OCI-LY7 (cell line): Measurements from ENCODE around the gene VASH1. TPM values are rescaled to one million over a fixed set of nuclear protein-coding genes. Genes with fewer than 3 reads are reported as not detected.

ENCODE experiments used
- BruUV-seq: library from RNA; stranded (reverse); fragments of 400-500 nt; replicated peaks from 2 replicates; lab custom pipeline; 2021; lab: Mats Ljungman, UMichigan
- CTCF ChIA-PET: fragments of 300-600 bp; sonication (Branson Sonifier 250); formaldehyde crosslinking; loops from one replicate; lab custom pipeline; 2022; ENCODE audit warnings: antibody characterized with exemption; ENCODE audit not compliant: unreplicated experiment; lab: Charles Lee
- POLR2A ChIA-PET: fragments of 300-600 bp; sonication (Branson Sonifier 250); formaldehyde crosslinking; loops from one replicate; lab custom pipeline; 2022; ENCODE audit warnings: antibody characterized with exemption; lab: Charles Lee
- DNase-seq: peaks from one replicate; pipeline ENCODE4 v3.0.0-alpha.2; 2015; ENCODE audit warnings: low spot score
- H2AFZ ChIP-seq: fragments of 200-600 bp; sonication (generic), shearing (Covaris generic); 2 replicates; pipeline ENCODE4 v1.6.1; 2014; ENCODE audit warnings: mild to moderate bottlenecking, antibody characterized with exemption, low read length, moderate library complexity
- H3K27ac ChIP-seq: fragments of 200-600 bp; sonication (generic); 2 replicates; pipeline ENCODE4 v1.5.1; 2014; ENCODE audit warnings: mixed run types, low read depth, mild to moderate bottlenecking, moderate library complexity, low read length, inconsistent platforms; ENCODE audit not compliant: poor library complexity, severe bottlenecking
- H3K36me3 ChIP-seq: fragments of 200-600 bp; sonication (generic); 2 replicates; pipeline ENCODE4 v1.6.1; 2014; ENCODE audit warnings: mild to moderate bottlenecking, antibody characterized with exemption, low read length, moderate library complexity, mixed read lengths; ENCODE audit not compliant: insufficient read depth
- H3K4me1 ChIP-seq: fragments of 200-600 bp; sonication (generic); 2 replicates; pipeline ENCODE4 v1.5.1; 2014; ENCODE audit warnings: mild to moderate bottlenecking, low read length; ENCODE audit not compliant: insufficient read depth, poor library complexity, severe bottlenecking
- H3K4me2 ChIP-seq: fragments of 200-600 bp; sonication (generic); 2 replicates; pipeline ENCODE4 v1.6.1; 2014; ENCODE audit warnings: mild to moderate bottlenecking, low read length
- H3K4me3 ChIP-seq: fragments of 200-600 bp; sonication (generic); 2 replicates; pipeline ENCODE4 v1.5.1; 2014; ENCODE audit warnings: mild to moderate bottlenecking, low read depth, low read length; ENCODE audit not compliant: poor library complexity, severe bottlenecking
- H3K79me2 ChIP-seq: fragments of 200-600 bp; sonication (generic); 2 replicates; pipeline ENCODE4 v1.6.1; 2016; ENCODE audit warnings: low read depth, mild to moderate bottlenecking, low read length, moderate library complexity, mixed read lengths; ENCODE audit not compliant: insufficient read depth
- H3K9me2 ChIP-seq: fragments of 200-600 bp; sonication (generic); 2 replicates; pipeline ENCODE4 v1.6.1; 2016; ENCODE audit warnings: mild to moderate bottlenecking, low read length, mixed read lengths; ENCODE audit not compliant: insufficient read depth
- H3K9me3 ChIP-seq: fragments of 200-600 bp; sonication (generic); 2 replicates; pipeline ENCODE4 v1.6.1; 2014; ENCODE audit warnings: mild to moderate bottlenecking, mixed run types, low read length, mixed read lengths
- H4K20me1 ChIP-seq: fragments of 200-600 bp; sonication (generic); 2 replicates; pipeline ENCODE4 v1.6.1; 2014; ENCODE audit warnings: mild to moderate bottlenecking, antibody characterized with exemption, low read length, moderate library complexity, mixed read lengths; ENCODE audit not compliant: insufficient read depth
- EZH2phosphoT487 ChIP-seq: fragments of 200-600 bp; sonication (generic); IDR thresholded peaks from 2 replicates; pipeline ENCODE4 v1.6.1; 2018; ENCODE audit warnings: low read depth, borderline replicate concordance, mild to moderate bottlenecking, mixed run types, antibody characterized with exemption, low read length, moderate library complexity, mixed read lengths
- intact Hi-C: fragments of 100-400 bp; cut with micrococcal nuclease; formaldehyde crosslinking; loops from one replicate; pipeline ENCODE4 v1.10.0; 2022; ENCODE audit not compliant: unreplicated experiment
- total RNA-seq, 2 experiments: library from RNA; depleted of rRNA in 1 of 2; stranded (reverse); fragments of >200 nt in 1 of 2; shearing (Covaris generic) in 1 of 2; gene quantifications; 2 replicates each; pipeline ENCODE4 v1.2.3, GENCODE V29; 2014 to 2022
- TF ChIP-seq, protein P1 (sequence below): fragments of 200-600 bp; sonication (generic); conservative IDR thresholded peaks from 2 replicates; pipeline ENCODE4 v1.5.1; 2014; ENCODE audit warnings: mild to moderate bottlenecking, antibody characterized with exemption, low read length, moderate library complexity, mixed read lengths

Gene VASH1
- total RNA-seq, 2 experiments from 2014 or later = not detected

- intact Hi-C loops = no loop called here
- no TSS peak for BruUV-seq
- H4K20me1 ChIP-seq = no peaks in the 10 kb centered on the region
- CTCF ChIA-PET = no interaction called here
- no peaks in the 10 kb centered on the region for H3K9me2 ChIP-seq
- H3K79me2 ChIP-seq = no peaks in the 10 kb centered on the region
- no peak overlapping the region for H3K4me3 ChIP-seq
- no peak overlapping the region for H2AFZ ChIP-seq
- no peak for DNase-seq
- TF ChIP-seq, protein P1, sequence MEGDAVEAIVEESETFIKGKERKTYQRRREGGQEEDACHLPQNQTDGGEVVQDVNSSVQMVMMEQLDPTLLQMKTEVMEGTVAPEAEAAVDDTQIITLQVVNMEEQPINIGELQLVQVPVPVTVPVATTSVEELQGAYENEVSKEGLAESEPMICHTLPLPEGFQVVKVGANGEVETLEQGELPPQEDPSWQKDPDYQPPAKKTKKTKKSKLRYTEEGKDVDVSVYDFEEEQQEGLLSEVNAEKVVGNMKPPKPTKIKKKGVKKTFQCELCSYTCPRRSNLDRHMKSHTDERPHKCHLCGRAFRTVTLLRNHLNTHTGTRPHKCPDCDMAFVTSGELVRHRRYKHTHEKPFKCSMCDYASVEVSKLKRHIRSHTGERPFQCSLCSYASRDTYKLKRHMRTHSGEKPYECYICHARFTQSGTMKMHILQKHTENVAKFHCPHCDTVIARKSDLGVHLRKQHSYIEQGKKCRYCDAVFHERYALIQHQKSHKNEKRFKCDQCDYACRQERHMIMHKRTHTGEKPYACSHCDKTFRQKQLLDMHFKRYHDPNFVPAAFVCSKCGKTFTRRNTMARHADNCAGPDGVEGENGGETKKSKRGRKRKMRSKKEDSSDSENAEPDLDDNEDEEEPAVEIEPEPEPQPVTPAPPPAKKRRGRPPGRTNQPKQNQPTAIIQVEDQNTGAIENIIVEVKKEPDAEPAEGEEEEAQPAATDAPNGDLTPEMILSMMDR = no peak
- no peak for TF ChIP-seq EZH2phosphoT487
- peaks cover 2% of the 10 kb centered on the region for H3K4me1 ChIP-seq
- no peaks in the 10 kb centered on the region for H3K9me3 ChIP-seq
- no peaks in the 10 kb centered on the region for H3K36me3 ChIP-seq
- POLR2A ChIA-PET = interaction anchor here (0.6 kb wide), 1 partner anchor 496 kb away, joined by 6 read pairs; no protein-coding TSS in a partner anchor
- H3K4me2 ChIP-seq = no peak overlapping the region
- no peak overlapping the region for H3K27ac ChIP-seq
Observed at GRCh38 chr14:76714470-76714869, 46.8 kb upstream of the VASH1 start.

DNA sequence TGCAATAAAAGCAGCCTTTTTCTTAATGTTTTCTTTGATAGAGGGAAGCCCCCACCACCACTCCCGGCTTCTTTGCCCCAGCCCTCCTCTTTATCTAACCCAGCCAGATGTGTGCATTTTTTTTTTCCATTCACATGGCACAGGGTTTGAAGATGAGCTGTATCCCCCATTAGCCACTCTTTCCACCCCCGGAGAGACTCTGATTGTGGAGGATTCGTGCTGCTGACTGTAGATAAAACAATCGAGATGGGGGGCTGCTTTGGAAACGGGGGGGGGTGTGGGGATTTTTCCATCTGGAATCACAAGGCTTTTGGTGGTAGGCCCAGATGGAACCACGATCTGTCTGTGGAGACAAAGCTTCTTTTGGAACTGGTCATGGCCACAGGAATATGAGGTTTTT, 46.2 kb upstream of the VASH1 start:
- H3K79me2 ChIP-seq = no peaks in the 10 kb centered on the region
- no peak overlapping the region for H3K4me3 ChIP-seq
- no peaks in the 10 kb centered on the region for H4K20me1 ChIP-seq
- H2AFZ ChIP-seq = no peak overlapping the region
- ChIA-PET CTCF (interaction anchor here (0.8 kb wide), 1 partner anchor 96 kb away, joined by 7 read pairs; no protein-coding TSS in a partner anchor), POLR2A (interaction anchor here (0.6 to 1.2 kb wide), 6 partner anchors 11 to 495 kb away, joined by 3 to 6 read pairs (median 4); no protein-coding TSS in a partner anchor)
- no TSS peak for BruUV-seq
- DNase-seq = no peak
- no peaks in the 10 kb centered on the region for H3K9me3 ChIP-seq
- no peak overlapping the region for H3K27ac ChIP-seq
- H3K4me2 ChIP-seq = no peak overlapping the region
- intact Hi-C loops = no loop called here
- H3K36me3 ChIP-seq = no peaks in the 10 kb centered on the region
- no peaks in the 10 kb centered on the region for H3K9me2 ChIP-seq
- peaks cover 8% of the 10 kb centered on the region for H3K4me1 ChIP-seq
- no peak for TF ChIP-seq EZH2phosphoT487
- TF ChIP-seq, protein P1 = no peak

DNA sequence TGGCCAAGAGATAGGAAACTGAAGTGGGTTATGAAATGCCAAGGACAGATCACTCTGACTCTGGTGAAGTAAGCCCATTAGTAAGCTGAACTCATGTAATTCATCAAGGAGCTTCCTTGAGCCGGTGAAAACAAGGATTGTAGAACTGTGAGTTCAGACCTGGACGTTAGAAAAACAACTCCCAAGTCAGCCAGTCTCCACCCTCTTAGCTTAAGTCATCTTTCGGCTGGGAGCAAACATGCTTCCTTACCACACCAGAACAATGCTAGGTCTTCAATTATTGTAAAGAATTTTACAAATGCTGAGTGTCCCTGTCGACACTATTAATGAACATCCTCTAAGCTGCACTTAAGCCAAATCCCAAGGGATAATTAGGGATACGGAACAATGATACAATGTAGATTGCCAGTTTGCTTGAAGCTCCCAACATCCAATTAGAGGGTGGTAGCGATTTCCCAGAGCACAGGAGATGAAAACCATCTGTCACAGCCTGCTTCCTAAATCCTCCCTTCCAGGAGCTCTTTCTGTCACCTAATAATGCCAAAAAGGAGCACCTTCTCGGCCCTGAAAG, 45.7 kb upstream of the VASH1 start:
- Histone ChIP-seq H2AFZ (no peak overlapping the region), H3K4me1 (peaks cover 13% of the 10 kb centered on the region), H3K9me2 (no peaks in the 10 kb centered on the region), H4K20me1 (no peaks in the 10 kb centered on the region), H3K36me3 (no peaks in the 10 kb centered on the region), H3K4me3 (no peak overlapping the region), H3K9me3 (no peaks in the 10 kb centered on the region), H3K4me2 (no peak overlapping the region), H3K79me2 (no peaks in the 10 kb centered on the region), H3K27ac (no peak overlapping the region)
- BruUV-seq = no TSS peak
- DNase-seq = no peak
- no peak for TF ChIP-seq EZH2phosphoT487
- TF ChIP-seq, protein P1 = no peak
- POLR2A ChIA-PET = interaction anchor here (0.6 to 1.2 kb wide), 6 partner anchors 11 to 345 kb away, joined by 3 to 6 read pairs (median 4); no protein-coding TSS in a partner anchor
- CTCF ChIA-PET = interaction anchor here (0.8 to 0.9 kb wide), 2 partner anchors 90 to 96 kb away, joined by 3 to 7 read pairs; no protein-coding TSS in a partner anchor
- intact Hi-C loops = no loop called here
